Daoy (cell line): ENCODE data around the gene TLDC2. TPM values are rescaled to one million over a fixed set of nuclear protein-coding genes. Genes with fewer than 3 reads are reported as not detected.
A peak's percentile ranks its signal among the peaks of the same experiment; 100 is the strongest.
"Not testable (repeated sequence)": the region's sequence is repeated elsewhere in the genome, so short reads cannot be mapped to it uniquely, and the experiment has no call there.

Experiments used
- DNase-seq: peaks from one replicate; pipeline ENCODE4 v3.0.0-alpha.2; 2015; ENCODE audit warnings: low read depth
- total RNA-seq: library from RNA; depleted of rRNA; stranded (reverse); fragments of >200 nt; shearing (Covaris generic); gene quantifications from 2 replicates; pipeline ENCODE4 v1.2.3, GENCODE V29; 2014

The TLDC2 gene
- total RNA-seq, 1 experiment from 2014 or later: not detected

GRCh38 chr20:36866681-36867495, 9.1 kb upstream of the TLDC2 start:
- peak; percentile 36 for DNase-seq

- no peak for DNase-seq
These were observed 4.0 kb upstream of the TLDC2 start for GRCh38 chr20:36871640-36872570.

- peak; percentile 59 for DNase-seq
These were observed 3.1 kb upstream of the TLDC2 start for GRCh38 chr20:36872852-36873251.

GRCh38 chr20:36873498-36874189, 2.3 kb upstream of the TLDC2 start:
- DNase-seq: no peak

GRCh38 chr20:36875093-36875492, 845 bp upstream of the TLDC2 start:
- not testable (repeated sequence) for DNase-seq

- no peak for DNase-seq
These were observed 515 bp downstream of the TLDC2 start for GRCh38 chr20:36876473-36876833.

GRCh38 chr20:36878941-36879340, 3.0 kb downstream of the TLDC2 start:
- no peak for DNase-seq

- no peak for DNase-seq
These were observed 4.9 kb downstream of the TLDC2 start for GRCh38 chr20:36880741-36881250.

- no peak for DNase-seq
These were observed 5.4 kb downstream of the TLDC2 start for GRCh38 chr20:36881331-36881730.

GRCh38 chr20:36881888-36882287, 6.0 kb downstream of the TLDC2 start:
- DNase-seq: peak; percentile 62

GRCh38 chr20:36883977-36884535, 8.1 kb downstream of the TLDC2 start:
- DNase-seq: no peak

- DNase-seq: no peak
These were observed 9.4 kb downstream of the TLDC2 start for GRCh38 chr20:36885356-36885755.

- DNase-seq: peak; percentile 88
These were observed 11.2 kb downstream of the TLDC2 start for GRCh38 chr20:36886859-36887751.

GRCh38 chr20:36887752-36888090, 11.8 kb downstream of the TLDC2 start:
- DNase-seq: no peak

- no peak for DNase-seq
These were observed 13.1 kb downstream of the TLDC2 start for GRCh38 chr20:36888880-36889516.

GRCh38 chr20:36890586-36890985, 14.6 kb downstream of the TLDC2 start:
- no peak for DNase-seq

- no peak for DNase-seq
These were observed 15.3 kb downstream of the TLDC2 start for GRCh38 chr20:36891211-36891610.

- no peak for DNase-seq
These were observed 17.9 kb downstream of the TLDC2 start for GRCh38 chr20:36893801-36894200.

GRCh38 chr20:36895036-36895435, 19.1 kb downstream of the TLDC2 start:
- DNase-seq: no peak

GRCh38 chr20:36904690-36905089, 28.8 kb downstream of the TLDC2 start:
- DNase-seq: no peak
